GM12892 (cell line): ENCODE measurements around the gene KCNK7.

Source experiments
- POLR2A ChIP-seq: IDR thresholded peaks from 2 replicates; pipeline ENCODE4 v1.6.1; 2011; ENCODE audit warnings: low read depth, low read length, control low read depth
- POLR2AphosphoS5 ChIP-seq: IDR thresholded peaks from 2 replicates; pipeline ENCODE4 v1.6.1; 2011; ENCODE audit warnings: low read depth, low read length, control low read depth

GRCh38 chr11:65629579-65629978 lies 34.0 kb upstream of the KCNK7 start:
- no peak for TF ChIP-seq POLR2A
- no peak for TF ChIP-seq POLR2AphosphoS5
